K562 (cell line): ENCODE results near the gene PA2G4. TPM values are rescaled to one million over a fixed set of nuclear protein-coding genes. Genes with fewer than 3 reads are reported as not detected.

Experiments used
- BRD4 ChIP-seq: fragments of 200-600 bp; sonication (generic); IDR thresholded peaks from 2 replicates; pipeline ENCODE4 v1.6.1; 2017; ENCODE audit warnings: inconsistent platforms
- CEBPG ChIP-seq, 3 experiments: fragments of 200-800 bp in 1 of 3; sonication (Bioruptor generic) in 1 of 3; sonication (generic) in 1 of 3; formaldehyde crosslinking in 1 of 3; IDR thresholded peaks in 2 of 3; conservative IDR thresholded peaks in 1 of 3; 2 replicates each; pipeline versions ENCODE4 v1.6.1 to v1.8.0; 2016 to 2022; ENCODE audit warnings: missing compliant biosample characterization in 2 of 3, missing genetic modification characterization in 2 of 3, mild to moderate bottlenecking in 1 of 3, missing genetic modification reagents in 1 of 3
- CSDE1 ChIP-seq, 2 experiments: fragments of 450-650 bp; IDR thresholded peaks; 2 replicates each; pipeline ENCODE4 v1.6.1; 2016; ENCODE audit warnings: mild to moderate bottlenecking in 1 of 2
- CTCFL ChIP-seq: IDR thresholded peaks from 2 replicates; pipeline ENCODE4 v1.6.1; 2011; ENCODE audit warnings: borderline replicate concordance, low read depth, mild to moderate bottlenecking, moderate library complexity, low read length; ENCODE audit not compliant: insufficient read depth, poor library complexity, severe bottlenecking
- GATAD2B ChIP-seq: fragments of 450-650 bp; IDR thresholded peaks from 2 replicates; pipeline ENCODE4 v1.6.1; 2017; ENCODE audit warnings: mild to moderate bottlenecking, borderline replicate concordance
- HDAC3 ChIP-seq: fragments of 450-650 bp; IDR thresholded peaks from 2 replicates; pipeline ENCODE4 v1.6.1; 2018; ENCODE audit warnings: borderline replicate concordance, mild to moderate bottlenecking, moderate library complexity; ENCODE audit not compliant: partially characterized antibody
- NCOR1 ChIP-seq: fragments of 450-650 bp; IDR thresholded peaks from 2 replicates; pipeline ENCODE4 v1.6.1; 2016; ENCODE audit warnings: mild to moderate bottlenecking, moderate library complexity
- RAD51 ChIP-seq: fragments of 450-650 bp; IDR thresholded peaks from 2 replicates; pipeline ENCODE4 v1.7.1; 2016; ENCODE audit warnings: low read depth, mild to moderate bottlenecking, borderline replicate concordance
- RBM34 ChIP-seq: fragments of 200-400 bp; formaldehyde crosslinking; IDR thresholded peaks from 2 replicates; pipeline ENCODE4 v1.6.1; 2018; ENCODE audit warnings: low read length, borderline replicate concordance; ENCODE audit not compliant: insufficient read depth
- SMARCE1 ChIP-seq: fragments of 450-650 bp; IDR thresholded peaks from 2 replicates; pipeline ENCODE4 v1.7.1; 2016; ENCODE audit warnings: mild to moderate bottlenecking
- TCF3 ChIP-seq: sonication (generic); formaldehyde crosslinking; IDR thresholded peaks from 2 replicates; pipeline ENCODE4 v1.4.0; 2020; ENCODE audit warnings: mild to moderate bottlenecking, missing genetic modification reagents
- THAP12 ChIP-seq: fragments of 250-450 bp; sonication (Bioruptor Pico); IDR thresholded peaks from 2 replicates; pipeline ENCODE4 v1.9.0; 2021; ENCODE audit warnings: mild to moderate bottlenecking, inconsistent platforms
- TOE1 ChIP-seq, 2 experiments: fragments of 450-650 bp in 1 of 2; sonication (generic) in 1 of 2; formaldehyde crosslinking in 1 of 2; IDR thresholded peaks; 2 replicates each; pipeline versions ENCODE4 v1.7.1 to v1.8.0; 2016 to 2022; ENCODE audit warnings: borderline replicate concordance in 2 of 2, mild to moderate bottlenecking in 2 of 2, antibody characterized with exemption in 1 of 2, inconsistent platforms in 1 of 2, low read depth in 1 of 2, missing genetic modification reagents in 1 of 2, moderate library complexity in 1 of 2
- ZBTB43 ChIP-seq: sonication (generic); formaldehyde crosslinking; IDR thresholded peaks from 2 replicates; pipeline ENCODE4 v1.8.0; 2023; ENCODE audit warnings: mild to moderate bottlenecking, missing genetic modification reagents
- ZNF121 ChIP-seq: sonication (generic); formaldehyde crosslinking; conservative IDR thresholded peaks from 2 replicates; pipeline ENCODE4 v1.8.0; 2022; ENCODE audit warnings: missing genetic modification reagents
- ZNF280A ChIP-seq: fragments of 450-650 bp; IDR thresholded peaks from 2 replicates; pipeline ENCODE4 v1.6.1; 2018; ENCODE audit warnings: mild to moderate bottlenecking, low read depth; ENCODE audit not compliant: partially characterized antibody
- polyA plus RNA-seq, 8 experiments: library from polyadenylated mRNA; depleted of rRNA in 4 of 8; stranded (reverse) in 5 of 8; unstranded in 3 of 8; fragments of >200 nt; fragmentation: Nextera tagmentation in 2 of 8; fragmentation: Illumina TruSeq in 1 of 8; extraction: Ambion mirVana in 2 of 8; extraction: Trizol in 1 of 8; gene quantifications; 2 replicates each; pipeline versions ENCODE4 v1.2.1 to v1.2.3, GENCODE V29; 2011 to 2014; ENCODE audit warnings: inconsistent platforms in 1 of 8, missing spikeins in 1 of 8
- total RNA-seq, 7 experiments: library from RNA; depleted of rRNA in 6 of 7; stranded (reverse); fragments of >200 nt in 6 of 7; fragmentation: Illumina TruSeq in 2 of 7; extraction: Trizol in 2 of 7; gene quantifications; 2 replicates each; pipeline versions ENCODE4 v1.2.1 to v1.2.3, GENCODE V29; 2011 to 2021; ENCODE audit warnings: low replicate concordance in 1 of 7
- TF ChIP-seq, protein P1 (sequence below): sonication (generic); formaldehyde crosslinking; IDR thresholded peaks from 2 replicates; pipeline ENCODE4 v1.8.1; 2022; ENCODE audit warnings: missing genetic modification reagents

PA2G4 gene
- total and polyA plus RNA-seq, 9 of the 15 experiments (the other 6 are each of a cell fraction or from before 2014, with no cell fraction given), result 230 to 925 (median 638) TPM

DNA sequence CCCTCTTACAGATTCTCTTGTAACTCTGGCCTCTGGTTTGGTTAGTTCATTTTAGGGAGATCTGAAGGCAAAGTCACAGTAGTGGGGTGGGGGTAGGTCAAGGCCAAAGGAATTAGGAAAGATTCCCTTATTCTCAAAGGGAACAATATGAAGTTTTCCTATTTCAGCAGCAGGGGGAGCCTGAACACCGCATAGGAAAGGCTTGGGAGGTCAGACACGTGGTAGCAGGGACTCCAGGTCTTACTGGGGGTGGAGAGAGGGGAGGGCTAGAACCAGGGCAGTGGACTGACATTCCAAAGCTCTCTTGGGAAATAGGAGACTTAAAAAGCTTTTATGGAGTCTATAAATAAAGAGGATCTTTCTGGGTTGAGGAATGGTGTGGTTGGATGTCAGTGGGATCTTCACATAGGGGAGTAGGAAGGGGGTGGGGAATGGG is 15.0 kb downstream of the PA2G4 start (continued):
- no peak for TF ChIP-seq THAP12 (CRISPR knock-in tag)
- peak; percentile 64; the same call in 1 of the 2 replicates for TF ChIP-seq TOE1 (IDR thresholded peaks at IDR 0.05; ENCODE audit: borderline replicate concordance)
- no peak for TF ChIP-seq TOE1 (CRISPR knock-in tag; IDR thresholded peaks at IDR 0.05; ENCODE audit: borderline replicate concordance, low read depth)
- TF ChIP-seq BRD4, result no peak
- TF ChIP-seq ZNF121 (CRISPR knock-in tag), result no peak
- no peak for TF ChIP-seq CEBPG (CRISPR knock-in tag; IDR thresholded peaks at IDR 0.05)
- TF ChIP-seq CEBPG (tag; conservative IDR thresholded peaks at IDR 0.05 in 1 of 2, IDR thresholded peaks at IDR 0.05 in 1 of 2), result no peak
- TF ChIP-seq SMARCE1, result no peak
- TF ChIP-seq, protein P1, sequence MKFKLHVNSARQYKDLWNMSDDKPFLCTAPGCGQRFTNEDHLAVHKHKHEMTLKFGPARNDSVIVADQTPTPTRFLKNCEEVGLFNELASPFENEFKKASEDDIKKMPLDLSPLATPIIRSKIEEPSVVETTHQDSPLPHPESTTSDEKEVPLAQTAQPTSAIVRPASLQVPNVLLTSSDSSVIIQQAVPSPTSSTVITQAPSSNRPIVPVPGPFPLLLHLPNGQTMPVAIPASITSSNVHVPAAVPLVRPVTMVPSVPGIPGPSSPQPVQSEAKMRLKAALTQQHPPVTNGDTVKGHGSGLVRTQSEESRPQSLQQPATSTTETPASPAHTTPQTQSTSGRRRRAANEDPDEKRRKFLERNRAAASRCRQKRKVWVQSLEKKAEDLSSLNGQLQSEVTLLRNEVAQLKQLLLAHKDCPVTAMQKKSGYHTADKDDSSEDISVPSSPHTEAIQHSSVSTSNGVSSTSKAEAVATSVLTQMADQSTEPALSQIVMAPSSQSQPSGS (CRISPR knock-in tag), result no peak
- TF ChIP-seq ZBTB43, result no peak
- no peak for TF ChIP-seq ZNF280A
- TF ChIP-seq CTCFL, result no peak
- no peak for TF ChIP-seq CSDE1 (IDR thresholded peaks at IDR 0.05)
- TF ChIP-seq HDAC3, result no peak
- TF ChIP-seq NCOR1, result no peak
- TF ChIP-seq GATAD2B, result no peak
- no peak for TF ChIP-seq RBM34
- no peak for TF ChIP-seq TCF3 (CRISPR knock-in tag)
- peak; percentile 86 for TF ChIP-seq RAD51
